Prostate gland (tissue), 2 donors: ENCODE results near the gene EYA4.

Experiments used
- POLR2A ChIP-seq: fragments of 450-650 bp; IDR thresholded peaks from one replicate; pipeline ENCODE4 v1.6.1; 2016; ENCODE audit warnings: antibody characterized with exemption, mild to moderate bottlenecking
- POLR2AphosphoS5 ChIP-seq: sonication (generic); formaldehyde crosslinking; IDR thresholded peaks from one replicate; pipeline ENCODE4 v1.6.1; 2017; ENCODE audit warnings: antibody characterized with exemption
- TF ChIP-seq, protein P1 (sequence below), 4 experiments: fragments of 200-600 bp in 2 of 4; fragments of 450-650 bp in 2 of 4; sonication (generic) in 2 of 4; IDR thresholded peaks; 1 replicate in 3 of 4; 2 replicates in 1 of 4; pipeline ENCODE4 v1.5.1; 2016 to 2019; ENCODE audit warnings: antibody characterized with exemption in 4 of 4, mild to moderate bottlenecking in 2 of 4, moderate library complexity in 2 of 4

DNA sequence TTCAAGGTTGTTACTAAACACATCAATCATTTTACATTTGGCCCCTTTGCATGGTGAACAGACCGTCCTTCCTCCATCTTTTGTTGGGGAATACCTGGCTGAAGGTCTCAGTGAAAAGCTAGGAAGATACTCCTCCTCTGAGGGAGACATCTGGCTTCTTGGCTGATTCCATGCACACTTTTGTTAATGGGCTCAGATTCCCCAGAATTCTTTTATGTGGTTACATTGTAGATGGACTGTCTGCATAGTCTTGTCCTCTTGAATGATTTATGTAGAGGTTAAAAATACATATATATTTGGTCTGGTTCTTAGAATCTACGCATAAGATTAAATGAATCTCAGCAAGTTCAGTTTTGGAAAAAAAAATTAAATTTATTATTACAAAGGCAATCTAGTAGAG, 167.0 kb downstream of the EYA4 start:
- TF ChIP-seq, protein P1, sequence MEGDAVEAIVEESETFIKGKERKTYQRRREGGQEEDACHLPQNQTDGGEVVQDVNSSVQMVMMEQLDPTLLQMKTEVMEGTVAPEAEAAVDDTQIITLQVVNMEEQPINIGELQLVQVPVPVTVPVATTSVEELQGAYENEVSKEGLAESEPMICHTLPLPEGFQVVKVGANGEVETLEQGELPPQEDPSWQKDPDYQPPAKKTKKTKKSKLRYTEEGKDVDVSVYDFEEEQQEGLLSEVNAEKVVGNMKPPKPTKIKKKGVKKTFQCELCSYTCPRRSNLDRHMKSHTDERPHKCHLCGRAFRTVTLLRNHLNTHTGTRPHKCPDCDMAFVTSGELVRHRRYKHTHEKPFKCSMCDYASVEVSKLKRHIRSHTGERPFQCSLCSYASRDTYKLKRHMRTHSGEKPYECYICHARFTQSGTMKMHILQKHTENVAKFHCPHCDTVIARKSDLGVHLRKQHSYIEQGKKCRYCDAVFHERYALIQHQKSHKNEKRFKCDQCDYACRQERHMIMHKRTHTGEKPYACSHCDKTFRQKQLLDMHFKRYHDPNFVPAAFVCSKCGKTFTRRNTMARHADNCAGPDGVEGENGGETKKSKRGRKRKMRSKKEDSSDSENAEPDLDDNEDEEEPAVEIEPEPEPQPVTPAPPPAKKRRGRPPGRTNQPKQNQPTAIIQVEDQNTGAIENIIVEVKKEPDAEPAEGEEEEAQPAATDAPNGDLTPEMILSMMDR (IDR thresholded peaks at IDR 0.05): no peak
- TF ChIP-seq POLR2A (no peak), POLR2AphosphoS5 (no peak)
